ENCODE results near the gene STIL.
"Not testable (repeated sequence)": the region's sequence is repeated elsewhere in the genome, so short reads cannot be mapped to it uniquely, and the experiment has no call there.

The STIL gene

GRCh38 chr1:47209091-47209490, 104.9 kb downstream of the STIL start:
- no peak for TF ChIP-seq CTCF (IDR thresholded peaks at IDR 0.05; ENCODE audit: low read depth, low read length, missing control alignments)
- DNase-seq: no peak
- H3K4me3 ChIP-seq (ENCODE audit: low read depth, low read length): no peak overlapping the region
- no peaks in the 10 kb centered on the region for H3K27me3 ChIP-seq (replicated peaks)
- in situ Hi-C loops (cut with HindIII; ENCODE audit: low pct_ligation_motif_present, low sequenced_read_pairs): no loop called here
- H3K27ac ChIP-seq: no peak overlapping the region
- H3K36me3 ChIP-seq (replicated peaks): no peaks in the 10 kb centered on the region

- Histone ChIP-seq H3K27me3 (replicated peaks) (no peaks in the 10 kb centered on the region), H3K27ac (no peak overlapping the region), H3K4me3 (ENCODE audit: low read depth, low read length) (no peak overlapping the region), H3K36me3 (replicated peaks) (no peaks in the 10 kb centered on the region)
- in situ Hi-C loops (cut with HindIII; ENCODE audit: low pct_ligation_motif_present, low sequenced_read_pairs): no loop called here
- DNase-seq: no peak
- no peak for TF ChIP-seq CTCF (IDR thresholded peaks at IDR 0.05; ENCODE audit: low read depth, low read length, missing control alignments)
Observed at GRCh38 chr1:47208374-47208850, 105.5 kb downstream of the STIL start.

- Histone ChIP-seq H3K27me3 (replicated peaks) (no peaks in the 10 kb centered on the region), H3K4me3 (ENCODE audit: low read depth, low read length) (no peak overlapping the region), H3K27ac (no peak overlapping the region), H3K36me3 (replicated peaks) (no peaks in the 10 kb centered on the region)
- no peak for TF ChIP-seq CTCF (IDR thresholded peaks at IDR 0.05; ENCODE audit: low read depth, low read length, missing control alignments)
- no peak for DNase-seq
- in situ Hi-C loops (cut with HindIII; ENCODE audit: low pct_ligation_motif_present, low sequenced_read_pairs): no loop called here
Observed at GRCh38 chr1:47207803-47208373, 106.1 kb downstream of the STIL start.

- DNase-seq: no peak
- H3K27me3 ChIP-seq (replicated peaks): no peaks in the 10 kb centered on the region
Observed at GRCh38 chr1:47205918-47206317, 108.0 kb downstream of the STIL start.

GRCh38 chr1:47203504-47203903, 110.4 kb downstream of the STIL start:
- H3K27me3 ChIP-seq (replicated peaks); H3K4me3 ChIP-seq (ENCODE audit: low read depth, low read length); in situ Hi-C loops (cut with HindIII; ENCODE audit: low pct_ligation_motif_present, low sequenced_read_pairs); DNase-seq; H3K27ac ChIP-seq; H3K36me3 ChIP-seq (replicated peaks): not testable (repeated sequence)

More at GRCh38 chr1:47205918-47206317, 108.0 kb downstream of the STIL start:
- H3K36me3 ChIP-seq (replicated peaks): no peaks in the 10 kb centered on the region
- H3K27ac ChIP-seq: no peak overlapping the region
- no peak overlapping the region for H3K4me3 ChIP-seq (ENCODE audit: low read depth, low read length)
- no peak for TF ChIP-seq CTCF (IDR thresholded peaks at IDR 0.05; ENCODE audit: low read depth, low read length, missing control alignments)
- in situ Hi-C loops (cut with HindIII; ENCODE audit: low pct_ligation_motif_present, low sequenced_read_pairs): no loop called here

DNA sequence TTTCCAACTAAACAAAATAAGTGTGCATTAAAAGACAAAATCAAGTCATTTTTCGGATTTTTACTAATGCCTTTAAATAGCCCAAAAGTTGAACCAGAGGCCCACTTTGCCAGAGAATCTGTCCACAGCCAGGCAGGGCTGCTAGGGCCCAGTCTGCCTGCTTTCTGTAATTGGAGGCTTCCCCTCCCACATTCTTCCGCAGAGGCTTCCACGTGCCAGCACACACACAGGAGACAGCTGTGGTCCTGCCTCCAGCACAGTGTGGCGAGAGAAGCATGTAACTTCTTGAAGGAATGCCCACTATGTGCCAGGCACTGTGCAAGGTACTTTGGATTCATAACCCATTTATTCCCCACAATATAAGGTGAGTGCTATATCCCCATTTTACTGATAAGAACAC, 112.8 kb downstream of the STIL start:
- TF ChIP-seq CTCF (IDR thresholded peaks at IDR 0.05; ENCODE audit: low read depth, low read length, missing control alignments): no peak
- Histone ChIP-seq H3K36me3 (replicated peaks) (no peaks in the 10 kb centered on the region), H3K27ac (no peak overlapping the region), H3K4me3 (ENCODE audit: low read depth, low read length) (no peak overlapping the region), H3K27me3 (replicated peaks) (peaks cover 3% of the 10 kb centered on the region)
- in situ Hi-C loops (cut with HindIII; ENCODE audit: low pct_ligation_motif_present, low sequenced_read_pairs): no loop called here
- DNase-seq: no peak

Data from brain microvascular endothelial cell (primary cell).